Peyer's patch (tissue), 4 donors: ENCODE data around the gene MLXIPL. TPM values are rescaled to one million over a fixed set of nuclear protein-coding genes. Genes with fewer than 3 reads are reported as not detected.
"Not testable (repeated sequence)": the region's sequence is repeated elsewhere in the genome, so short reads cannot be mapped to it uniquely, and the experiment has no call there.

Experiments
- DNase-seq, 3 donors: peaks; one replicate each; pipeline ENCODE4 v3.0.0-alpha.2; 2017 to 2019
- H3K27ac ChIP-seq, 4 donors: fragments of 200-600 bp; sonication (generic); one replicate each; pipeline ENCODE4 v1.5.1; 2016 to 2019
- H3K27me3 ChIP-seq, 2 donors: fragments of 200-600 bp; sonication (generic); one replicate each; pipeline ENCODE4 v1.5.1; 2019
- H3K36me3 ChIP-seq, 3 donors: fragments of 200-600 bp; sonication (generic); one replicate each; pipeline ENCODE4 v1.5.1; 2016 to 2019
- H3K4me1 ChIP-seq, 4 donors: fragments of 200-600 bp; sonication (generic); one replicate each; pipeline ENCODE4 v1.5.1; 2016 to 2019
- H3K4me3 ChIP-seq, 4 donors: fragments of 200-600 bp; sonication (generic); 1 replicate in 3 of 4; 2 replicates in 1 of 4; pipeline ENCODE4 v1.5.1; 2016 to 2019; ENCODE audit warnings: mild to moderate bottlenecking in 1 of 4
- H3K9me3 ChIP-seq, 4 donors: fragments of 200-600 bp; sonication (generic); one replicate each; pipeline ENCODE4 v1.5.1; 2016 to 2019; ENCODE audit warnings: mild to moderate bottlenecking in 1 of 4
- POLR2A ChIP-seq, 2 donors: fragments of 450-650 bp; IDR thresholded peaks; one replicate each; pipeline ENCODE4 v1.5.1; 2017; ENCODE audit warnings: antibody characterized with exemption in 2 of 2, mild to moderate bottlenecking in 2 of 2, moderate library complexity in 2 of 2
- total RNA-seq, 4 donors: library from RNA; depleted of rRNA; stranded (reverse); fragments of >200 nt; gene quantifications; one replicate each; pipeline ENCODE4 v1.1.0, GENCODE V29; 2016
- TF ChIP-seq, protein P1 (sequence below), 6 experiments: fragments of 450-650 bp in 4 of 6; fragments of 200-600 bp in 2 of 6; sonication (generic) in 1 of 6; IDR thresholded peaks; one replicate each; pipeline ENCODE4 v1.5.1; 2017 to 2019; ENCODE audit warnings: antibody characterized with exemption in 6 of 6, mild to moderate bottlenecking in 3 of 6, moderate library complexity in 1 of 6

Gene MLXIPL
- total RNA-seq, 4 donors from 2014 or later, result 114 to 465 (median 293) TPM

DNA sequence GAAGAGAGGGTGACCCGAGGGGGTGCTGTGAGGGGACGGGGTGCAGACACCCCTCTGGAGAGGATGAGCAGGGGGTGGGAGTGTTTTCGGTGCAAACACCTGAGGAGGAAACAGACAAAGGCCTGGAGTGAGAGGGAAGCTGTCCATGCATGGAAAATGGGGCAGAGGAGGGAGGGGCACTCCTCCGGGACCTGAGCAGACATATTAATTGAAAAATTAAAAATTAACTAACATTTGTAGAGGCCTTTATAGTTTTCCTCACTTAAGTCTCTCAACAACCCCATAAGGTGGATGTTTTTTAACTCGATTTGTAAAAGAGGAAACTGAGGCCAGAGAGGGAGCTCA is 44.5 kb upstream of the MLXIPL start:
- DNase-seq, result no peak
- peaks cover 0 to 19% (median 5%) of the 10 kb centered on the region in 4 donors for H3K4me1 ChIP-seq
- no peaks in the 10 kb centered on the region for H3K9me3 ChIP-seq
- no peaks in the 10 kb centered on the region for H3K27me3 ChIP-seq
- H3K27ac ChIP-seq, result no peak overlapping the region
- H3K36me3 ChIP-seq, result no peaks in the 10 kb centered on the region
- H3K4me3 ChIP-seq, result peak overlapping the region in 2 of 4 donors; percentile 63 to 93
- no peak for TF ChIP-seq POLR2A (IDR thresholded peaks at IDR 0.05)
- TF ChIP-seq, protein P1, sequence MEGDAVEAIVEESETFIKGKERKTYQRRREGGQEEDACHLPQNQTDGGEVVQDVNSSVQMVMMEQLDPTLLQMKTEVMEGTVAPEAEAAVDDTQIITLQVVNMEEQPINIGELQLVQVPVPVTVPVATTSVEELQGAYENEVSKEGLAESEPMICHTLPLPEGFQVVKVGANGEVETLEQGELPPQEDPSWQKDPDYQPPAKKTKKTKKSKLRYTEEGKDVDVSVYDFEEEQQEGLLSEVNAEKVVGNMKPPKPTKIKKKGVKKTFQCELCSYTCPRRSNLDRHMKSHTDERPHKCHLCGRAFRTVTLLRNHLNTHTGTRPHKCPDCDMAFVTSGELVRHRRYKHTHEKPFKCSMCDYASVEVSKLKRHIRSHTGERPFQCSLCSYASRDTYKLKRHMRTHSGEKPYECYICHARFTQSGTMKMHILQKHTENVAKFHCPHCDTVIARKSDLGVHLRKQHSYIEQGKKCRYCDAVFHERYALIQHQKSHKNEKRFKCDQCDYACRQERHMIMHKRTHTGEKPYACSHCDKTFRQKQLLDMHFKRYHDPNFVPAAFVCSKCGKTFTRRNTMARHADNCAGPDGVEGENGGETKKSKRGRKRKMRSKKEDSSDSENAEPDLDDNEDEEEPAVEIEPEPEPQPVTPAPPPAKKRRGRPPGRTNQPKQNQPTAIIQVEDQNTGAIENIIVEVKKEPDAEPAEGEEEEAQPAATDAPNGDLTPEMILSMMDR (IDR thresholded peaks at IDR 0.05), result no peak

DNA sequence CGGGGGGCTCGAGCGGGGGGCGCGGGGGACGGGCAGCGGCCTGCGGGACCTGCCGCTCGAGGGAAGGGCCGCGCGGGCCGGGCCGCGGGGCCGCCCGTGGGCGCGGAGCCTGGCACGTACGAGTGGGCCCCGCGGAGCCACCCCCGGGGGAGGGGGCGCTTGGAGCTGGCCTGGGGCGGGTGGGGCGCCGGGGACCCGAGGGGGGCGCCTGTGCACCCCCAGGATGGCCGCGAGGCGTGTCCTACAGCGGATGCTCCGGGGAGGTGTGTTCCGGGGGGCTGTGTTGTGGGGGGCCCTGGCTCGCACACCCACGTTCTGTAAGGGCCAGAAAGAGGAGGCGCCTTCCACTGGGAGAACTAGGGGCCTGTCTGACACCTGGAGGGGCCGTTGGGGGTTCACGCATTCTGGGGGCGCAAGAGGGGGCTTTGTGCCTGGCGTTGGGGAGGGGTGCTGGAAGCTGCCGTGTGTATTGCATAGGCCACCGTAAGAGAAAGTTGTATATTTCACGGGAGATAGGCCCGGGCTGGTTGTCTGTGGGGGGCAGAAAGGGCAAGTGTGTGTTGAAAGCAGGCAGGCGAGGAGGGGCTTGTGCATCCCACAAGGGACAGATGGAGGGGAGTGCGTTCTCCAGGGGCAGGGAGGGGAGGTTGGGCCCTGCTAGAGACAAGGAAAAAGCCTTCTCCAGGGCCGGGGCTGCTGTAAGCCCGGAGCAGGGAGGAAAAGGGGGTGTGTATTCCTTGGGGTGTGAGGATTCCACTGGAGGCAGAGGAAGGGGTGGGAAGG is 44.0 kb upstream of the MLXIPL start:
- Histone ChIP-seq H3K27ac (peak overlapping the region in 2 of 4 donors; percentile 31 to 62), H3K9me3 (no peaks in the 10 kb centered on the region), H3K4me1 (peaks cover 0 to 19% (median 5%) of the 10 kb centered on the region in 4 donors), H3K27me3 (no peaks in the 10 kb centered on the region), H3K36me3 (no peaks in the 10 kb centered on the region), H3K4me3 (peak overlapping the region; percentile 40 to 93 (median 65))
- DNase-seq, result no peak
- TF ChIP-seq, protein P1 (IDR thresholded peaks at IDR 0.05), result no peak
- TF ChIP-seq POLR2A (IDR thresholded peaks at IDR 0.05), result no peak

DNA sequence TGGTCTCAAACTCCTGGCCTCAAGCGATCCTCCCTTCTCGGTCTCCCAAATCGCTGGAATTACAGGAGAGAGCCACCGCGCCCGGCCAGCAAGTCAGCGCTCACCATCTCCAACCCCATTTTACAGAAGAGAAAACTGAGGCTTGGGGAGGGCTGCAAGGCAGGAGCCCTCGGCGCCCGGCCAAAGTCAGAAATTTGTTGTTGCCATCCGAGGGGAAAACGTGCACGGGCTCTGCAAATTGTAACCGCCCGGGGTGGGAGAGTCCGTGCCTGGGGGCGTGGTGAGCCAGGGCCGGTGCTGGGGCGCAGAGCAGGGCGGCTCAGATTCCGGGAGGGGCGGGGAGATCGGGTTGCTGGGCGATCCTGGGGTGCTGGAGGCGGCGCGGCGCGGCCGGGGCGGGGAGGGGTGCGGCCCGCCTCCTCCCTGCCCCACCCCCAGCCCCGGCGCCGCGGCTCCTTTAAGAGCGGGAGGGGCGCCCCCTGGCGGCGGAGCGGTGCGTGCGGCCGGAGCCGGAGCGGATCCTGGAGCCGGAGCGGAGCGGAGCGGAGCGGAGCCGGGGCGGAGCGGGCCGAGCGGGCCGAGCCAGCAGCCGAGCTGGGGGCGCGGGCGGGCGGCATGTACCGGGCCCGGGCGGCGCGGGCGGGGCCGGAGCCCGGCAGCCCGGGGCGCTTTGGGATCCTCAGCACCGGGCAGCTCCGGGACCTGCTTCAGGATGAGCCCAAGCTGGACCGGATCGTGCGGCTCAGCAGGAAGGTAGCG is 43.2 kb upstream of the MLXIPL start, which contains the start of gene VPS37D:
VPS37D (plus strand) TSS at position 488 of the 759 bp plus-strand sequence; CDS start at position 616, 128 bp downstream.
- H3K9me3 ChIP-seq, result no peaks in the 10 kb centered on the region
- DNase-seq, result peak; percentile 92 to 96 (median 96)
- peaks cover 0 to 19% (median 5%) of the 10 kb centered on the region in 4 donors for H3K4me1 ChIP-seq
- H3K4me3 ChIP-seq, result peak within 1 kb of the TSS; percentile 40 to 93 (median 65)
- H3K27me3 ChIP-seq, result no peaks in the 10 kb centered on the region
- TF ChIP-seq, protein P1 (IDR thresholded peaks at IDR 0.05), result peak; percentile 79 to 99 (median 93)
- peak in 1 of 2 donors; percentile 11 for TF ChIP-seq POLR2A (IDR thresholded peaks at IDR 0.05)
- H3K36me3 ChIP-seq, result no peaks in the 10 kb centered on the region
- H3K27ac ChIP-seq, result peak within 1 kb of the TSS in 2 of 4 donors; percentile 31 to 62

DNA sequence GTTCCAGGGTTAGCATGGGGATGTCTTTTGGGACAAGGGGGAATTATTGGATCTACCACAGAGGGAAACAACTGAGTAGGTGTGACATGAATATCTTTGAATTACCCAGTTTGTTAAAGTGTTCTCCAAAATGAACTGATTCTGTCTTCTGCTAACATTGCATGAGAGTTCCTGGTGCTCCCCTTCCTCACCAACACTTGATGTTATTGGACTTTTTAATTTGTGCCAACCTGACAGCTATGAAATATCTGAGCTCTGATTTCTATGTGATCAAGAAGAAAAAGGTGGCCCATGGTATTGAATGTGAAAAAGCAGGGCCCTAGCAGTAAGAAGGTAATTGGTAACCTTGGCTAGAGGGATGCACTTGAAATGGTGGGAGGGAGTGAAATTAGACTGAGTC is 38.7 kb upstream of the MLXIPL start:
- H3K27me3 ChIP-seq, result no peaks in the 10 kb centered on the region
- no peak for DNase-seq
- TF ChIP-seq, protein P1 (IDR thresholded peaks at IDR 0.05), result no peak
- TF ChIP-seq POLR2A (IDR thresholded peaks at IDR 0.05), result no peak
- H3K9me3 ChIP-seq, result no peaks in the 10 kb centered on the region
- H3K4me1 ChIP-seq, result peaks cover 0 to 6% (median under 1%) of the 10 kb centered on the region in 4 donors
- H3K27ac ChIP-seq, result no peak overlapping the region
- no peaks in the 10 kb centered on the region for H3K36me3 ChIP-seq
- H3K4me3 ChIP-seq, result no peak overlapping the region

DNA sequence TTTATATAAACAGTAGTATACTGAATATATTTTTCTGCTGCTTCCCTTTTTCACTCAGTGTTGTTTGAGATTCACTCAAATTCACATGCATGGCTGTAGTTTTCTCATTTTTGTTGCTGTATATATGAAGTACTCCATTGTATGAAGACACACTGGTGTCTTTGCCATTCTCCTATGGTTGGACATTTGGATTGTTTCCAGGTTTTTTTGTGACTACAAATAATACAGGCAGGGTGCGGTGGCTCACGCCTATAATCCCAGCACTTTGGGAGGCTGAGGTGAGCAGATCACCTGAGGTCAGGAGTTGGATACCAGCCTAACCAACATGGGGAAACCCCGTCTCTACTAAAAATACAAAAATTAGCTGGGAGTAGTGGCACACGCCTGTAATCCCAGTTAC is 36.3 kb upstream of the MLXIPL start:
- H3K9me3 ChIP-seq, H3K4me3 ChIP-seq, H3K27me3 ChIP-seq, H3K27ac ChIP-seq, DNase-seq, H3K4me1 ChIP-seq, H3K36me3 ChIP-seq: not testable (repeated sequence)

DNA sequence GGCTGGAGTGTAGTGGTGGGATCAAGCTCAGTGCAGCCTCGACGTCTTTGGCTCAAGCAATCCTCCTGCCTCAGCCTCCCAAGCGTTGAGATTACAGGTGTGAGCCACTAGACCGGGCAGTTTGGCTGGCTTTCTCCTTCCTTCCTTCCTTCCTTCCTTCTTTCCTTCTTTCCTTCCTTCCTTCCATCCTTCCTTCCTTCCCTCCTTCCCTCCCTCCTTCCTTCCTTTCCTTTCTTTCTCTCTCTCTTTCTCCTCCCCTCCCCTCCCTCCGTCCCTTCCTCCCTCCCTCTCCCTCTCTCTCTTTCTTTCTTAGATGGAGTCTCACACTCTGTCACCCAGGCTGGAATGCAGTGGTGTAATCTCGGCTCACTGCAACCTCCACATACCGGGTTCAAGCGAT is 35.7 kb upstream of the MLXIPL start:
- Histone ChIP-seq H3K4me3 (no peak overlapping the region), H3K27me3 (no peaks in the 10 kb centered on the region), H3K9me3 (no peaks in the 10 kb centered on the region), H3K27ac (no peak overlapping the region), H3K36me3 (no peaks in the 10 kb centered on the region), H3K4me1 (no peaks in the 10 kb centered on the region)
- TF ChIP-seq POLR2A (IDR thresholded peaks at IDR 0.05), result no peak
- TF ChIP-seq, protein P1 (IDR thresholded peaks at IDR 0.05), result no peak
- no peak for DNase-seq

DNA sequence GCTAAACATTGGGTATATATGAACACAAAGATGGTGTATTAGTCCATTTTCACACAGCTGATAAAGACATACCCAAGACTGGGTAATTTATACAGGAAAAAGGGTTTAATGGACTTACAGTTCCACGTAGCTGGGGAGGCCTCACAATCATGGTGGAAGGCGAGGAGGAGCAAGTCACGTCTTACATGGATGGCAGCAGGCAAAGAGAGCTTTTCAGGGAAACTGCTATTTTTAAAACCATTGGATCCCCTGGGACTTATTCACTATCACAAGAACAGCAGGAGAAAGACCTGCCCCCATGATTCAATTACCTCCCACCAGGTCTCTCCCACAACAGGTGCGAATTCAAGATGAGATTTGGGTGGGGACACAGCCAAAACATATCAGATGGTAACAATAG is 31.0 kb upstream of the MLXIPL start:
- not testable (repeated sequence) for H3K36me3 ChIP-seq, H3K4me1 ChIP-seq, DNase-seq, H3K4me3 ChIP-seq, H3K27ac ChIP-seq, H3K9me3 ChIP-seq, H3K27me3 ChIP-seq
